ENCODE results near the gene RHBDD3. TPM values are rescaled to one million over a fixed set of nuclear protein-coding genes. Genes with fewer than 3 reads are reported as not detected.

RHBDD3 gene
- total RNA-seq, 1 donor from 2014 or later, result 58.0 TPM

- H3K36me3 Mint-ChIP-seq, result no peaks in the 10 kb centered on the region
- H3K9me3 Mint-ChIP-seq, result no peaks in the 10 kb centered on the region
- H3K27ac Mint-ChIP-seq, result no peak overlapping the region
- TF ChIP-seq, protein P1, sequence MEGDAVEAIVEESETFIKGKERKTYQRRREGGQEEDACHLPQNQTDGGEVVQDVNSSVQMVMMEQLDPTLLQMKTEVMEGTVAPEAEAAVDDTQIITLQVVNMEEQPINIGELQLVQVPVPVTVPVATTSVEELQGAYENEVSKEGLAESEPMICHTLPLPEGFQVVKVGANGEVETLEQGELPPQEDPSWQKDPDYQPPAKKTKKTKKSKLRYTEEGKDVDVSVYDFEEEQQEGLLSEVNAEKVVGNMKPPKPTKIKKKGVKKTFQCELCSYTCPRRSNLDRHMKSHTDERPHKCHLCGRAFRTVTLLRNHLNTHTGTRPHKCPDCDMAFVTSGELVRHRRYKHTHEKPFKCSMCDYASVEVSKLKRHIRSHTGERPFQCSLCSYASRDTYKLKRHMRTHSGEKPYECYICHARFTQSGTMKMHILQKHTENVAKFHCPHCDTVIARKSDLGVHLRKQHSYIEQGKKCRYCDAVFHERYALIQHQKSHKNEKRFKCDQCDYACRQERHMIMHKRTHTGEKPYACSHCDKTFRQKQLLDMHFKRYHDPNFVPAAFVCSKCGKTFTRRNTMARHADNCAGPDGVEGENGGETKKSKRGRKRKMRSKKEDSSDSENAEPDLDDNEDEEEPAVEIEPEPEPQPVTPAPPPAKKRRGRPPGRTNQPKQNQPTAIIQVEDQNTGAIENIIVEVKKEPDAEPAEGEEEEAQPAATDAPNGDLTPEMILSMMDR (IDR thresholded peaks at IDR 0.05; ENCODE audit: unreplicated experiment), result no peak
- H3K4me1 Mint-ChIP-seq, result no peaks in the 10 kb centered on the region
- H3K4me3 Mint-ChIP-seq, result no peak overlapping the region
- no peaks in the 10 kb centered on the region for H3K27me3 Mint-ChIP-seq (ENCODE audit: low read depth)
- no peak for DNase-seq (ENCODE audit: low spot score in 2 of 2, unreplicated experiment in 2 of 2)
Measured at GRCh38 chr22:29216873-29217666, 50.7 kb downstream of the RHBDD3 start.

- H3K4me3 Mint-ChIP-seq, result no peak overlapping the region
- H3K4me1 Mint-ChIP-seq, result no peaks in the 10 kb centered on the region
- H3K27me3 Mint-ChIP-seq (ENCODE audit: low read depth), result no peaks in the 10 kb centered on the region
- no peak for DNase-seq (ENCODE audit: low spot score in 2 of 2, unreplicated experiment in 2 of 2)
- H3K36me3 Mint-ChIP-seq, result no peaks in the 10 kb centered on the region
- no peak overlapping the region for H3K27ac Mint-ChIP-seq
- TF ChIP-seq, protein P1 (IDR thresholded peaks at IDR 0.05; ENCODE audit: unreplicated experiment), result no peak
- no peaks in the 10 kb centered on the region for H3K9me3 Mint-ChIP-seq
Measured at GRCh38 chr22:29216011-29216872, 51.5 kb downstream of the RHBDD3 start.

DNA sequence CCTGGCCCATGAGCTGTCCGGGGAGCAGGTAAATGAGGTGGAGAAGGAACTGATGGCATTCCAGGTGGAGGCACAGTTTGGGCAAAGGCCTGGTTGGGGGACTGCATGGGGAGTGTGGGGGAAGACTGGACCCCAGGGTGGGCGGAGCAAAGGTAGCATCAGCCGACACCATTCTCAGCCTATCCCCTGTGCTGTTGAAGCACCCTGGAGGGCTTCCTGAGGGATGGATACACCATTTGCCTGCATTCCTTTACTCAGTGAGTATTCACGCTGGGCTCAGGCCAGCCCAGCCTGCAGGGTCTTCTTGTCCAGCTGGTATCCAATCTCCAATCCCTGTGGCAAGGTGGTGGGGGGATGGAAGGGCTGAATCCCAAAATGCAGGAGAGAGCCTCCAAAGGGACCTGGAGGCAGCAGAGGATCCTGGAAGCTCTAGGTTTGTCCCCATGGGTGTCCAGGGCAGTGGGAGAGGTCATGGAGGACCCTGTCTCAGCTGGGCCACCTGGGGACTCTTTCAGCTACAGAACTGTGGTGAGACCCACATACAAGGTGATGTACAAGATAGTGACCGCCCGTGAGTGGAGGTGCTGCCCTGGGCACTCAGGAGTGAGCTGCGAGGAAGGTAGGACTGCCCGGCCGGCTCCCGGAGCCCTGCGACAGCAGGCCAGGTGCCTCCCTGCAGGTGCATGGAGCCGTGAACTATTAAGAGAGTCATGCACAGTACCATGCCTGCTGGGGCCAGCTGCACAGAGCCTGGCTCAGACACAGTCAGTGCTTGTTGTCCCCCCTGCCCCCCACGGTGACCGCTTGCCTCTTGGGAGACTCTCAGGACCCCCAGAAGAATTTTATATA is 52.5 kb downstream of the RHBDD3 start:
- Mint-ChIP-seq H3K4me1 (no peaks in the 10 kb centered on the region), H3K4me3 (no peak overlapping the region)
- DNase-seq (ENCODE audit: low spot score in 2 of 2, unreplicated experiment in 2 of 2), result no peak

GRCh38 chr22:29214232-29214631 is 53.5 kb downstream of the RHBDD3 start:
- Mint-ChIP-seq H3K4me3 (no peak overlapping the region), H3K27ac (no peak overlapping the region), H3K4me1 (peaks cover 6% of the 10 kb centered on the region), H3K9me3 (no peaks in the 10 kb centered on the region), H3K36me3 (no peaks in the 10 kb centered on the region), H3K27me3 (ENCODE audit: low read depth) (no peaks in the 10 kb centered on the region)
- TF ChIP-seq, protein P1 (IDR thresholded peaks at IDR 0.05; ENCODE audit: unreplicated experiment), result no peak
- no peak for DNase-seq (ENCODE audit: low spot score in 2 of 2, unreplicated experiment in 2 of 2)

More for the DNA sequence above, 52.5 kb downstream of the RHBDD3 start:
- Mint-ChIP-seq H3K9me3 (no peaks in the 10 kb centered on the region), H3K27ac (no peak overlapping the region), H3K36me3 (no peaks in the 10 kb centered on the region), H3K27me3 (ENCODE audit: low read depth) (no peaks in the 10 kb centered on the region)
- TF ChIP-seq, protein P1 (IDR thresholded peaks at IDR 0.05; ENCODE audit: unreplicated experiment), result no peak

- H3K27me3 Mint-ChIP-seq (ENCODE audit: low read depth), result no peaks in the 10 kb centered on the region
- H3K27ac Mint-ChIP-seq, result no peak overlapping the region
- H3K4me1 Mint-ChIP-seq, result peaks cover 10% of the 10 kb centered on the region
- no peaks in the 10 kb centered on the region for H3K36me3 Mint-ChIP-seq
- no peaks in the 10 kb centered on the region for H3K9me3 Mint-ChIP-seq
- no peak for DNase-seq (ENCODE audit: low spot score in 2 of 2, unreplicated experiment in 2 of 2)
- no peak overlapping the region for H3K4me3 Mint-ChIP-seq
- TF ChIP-seq, protein P1 (IDR thresholded peaks at IDR 0.05; ENCODE audit: unreplicated experiment), result no peak
Measured at GRCh38 chr22:29213493-29213892, 54.3 kb downstream of the RHBDD3 start.

All from mesothelial cell of epicardium (in vitro differentiated cells).